ENCODE results near the gene GALNT2.

GALNT2 gene

DNA sequence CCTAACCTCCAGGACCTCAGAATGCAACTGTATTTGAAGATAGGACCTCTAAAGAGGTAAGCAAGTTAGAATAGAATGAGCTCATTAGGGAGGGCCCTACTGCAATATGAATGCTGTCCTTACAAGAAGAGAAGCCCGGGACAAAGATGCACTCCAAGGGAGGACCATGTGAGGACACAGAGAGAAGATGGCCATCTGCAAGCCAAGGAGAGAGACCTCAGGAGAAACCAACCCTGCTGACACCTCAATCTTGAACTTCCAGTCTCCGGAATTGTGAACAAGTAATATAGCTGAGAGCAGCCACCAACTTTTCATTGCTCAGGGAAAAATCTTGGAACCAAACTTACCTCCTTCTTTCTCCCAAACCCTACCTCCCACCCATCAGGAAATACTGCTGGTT, 15.0 kb upstream of the GALNT2 start:
- DNase-seq, result no peak

DNA sequence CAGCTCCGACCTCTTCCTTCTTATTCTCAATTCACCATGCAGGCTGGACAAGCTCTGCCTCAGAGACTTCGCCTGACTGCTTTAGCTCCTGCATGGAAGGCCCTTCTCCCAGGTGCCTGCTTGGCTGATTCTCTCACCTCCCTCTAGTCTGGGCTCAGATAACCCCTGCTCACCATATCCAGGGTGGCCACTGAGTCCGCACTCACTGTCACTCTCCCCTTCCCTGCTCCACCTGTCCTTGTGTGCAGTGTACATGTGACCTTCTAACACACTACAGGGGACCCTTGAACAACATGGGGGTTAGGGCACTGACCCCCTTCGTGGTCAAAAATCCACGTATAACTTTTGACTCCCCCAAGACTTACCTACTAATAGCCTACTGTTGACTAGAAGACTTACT, 14.4 kb upstream of the GALNT2 start:
- no peak for DNase-seq

DNA sequence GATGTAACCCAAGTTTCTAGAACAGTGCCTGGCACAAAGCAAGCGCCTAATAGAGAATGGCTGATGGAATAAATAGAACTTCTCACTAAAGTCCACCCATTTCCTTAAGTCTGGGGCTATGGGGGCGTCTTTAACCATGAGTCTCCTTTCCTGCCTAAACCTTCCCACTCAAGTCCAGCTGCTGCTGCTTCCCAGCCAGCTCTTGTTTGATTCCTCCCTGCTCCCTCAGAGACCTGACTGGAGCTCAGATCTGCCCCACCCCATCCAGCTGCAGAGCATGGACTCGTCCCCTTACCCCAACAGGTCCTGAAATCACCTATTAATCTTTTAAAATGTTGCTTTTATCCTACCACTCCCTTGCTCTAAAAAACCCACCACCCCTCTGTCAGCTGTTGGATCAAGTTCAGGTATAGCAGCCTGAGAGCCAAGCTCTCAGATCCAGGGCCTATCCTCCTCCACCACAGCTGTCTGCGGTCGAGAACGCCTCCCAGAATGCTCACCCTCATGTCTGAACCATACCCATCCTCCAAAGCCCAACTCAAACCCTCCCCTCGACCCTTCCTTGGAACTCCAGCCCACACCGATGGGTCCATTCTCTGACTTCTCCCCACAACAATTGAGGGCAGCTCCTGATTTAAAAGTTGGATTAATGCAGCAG, 12.8 kb upstream of the GALNT2 start:
- DNase-seq, result no peak

GRCh38 chr1:230056098-230056497, 10.9 kb upstream of the GALNT2 start:
- DNase-seq, result no peak

GRCh38 chr1:230057100-230057499, 9.9 kb upstream of the GALNT2 start:
- DNase-seq, result no peak

DNA sequence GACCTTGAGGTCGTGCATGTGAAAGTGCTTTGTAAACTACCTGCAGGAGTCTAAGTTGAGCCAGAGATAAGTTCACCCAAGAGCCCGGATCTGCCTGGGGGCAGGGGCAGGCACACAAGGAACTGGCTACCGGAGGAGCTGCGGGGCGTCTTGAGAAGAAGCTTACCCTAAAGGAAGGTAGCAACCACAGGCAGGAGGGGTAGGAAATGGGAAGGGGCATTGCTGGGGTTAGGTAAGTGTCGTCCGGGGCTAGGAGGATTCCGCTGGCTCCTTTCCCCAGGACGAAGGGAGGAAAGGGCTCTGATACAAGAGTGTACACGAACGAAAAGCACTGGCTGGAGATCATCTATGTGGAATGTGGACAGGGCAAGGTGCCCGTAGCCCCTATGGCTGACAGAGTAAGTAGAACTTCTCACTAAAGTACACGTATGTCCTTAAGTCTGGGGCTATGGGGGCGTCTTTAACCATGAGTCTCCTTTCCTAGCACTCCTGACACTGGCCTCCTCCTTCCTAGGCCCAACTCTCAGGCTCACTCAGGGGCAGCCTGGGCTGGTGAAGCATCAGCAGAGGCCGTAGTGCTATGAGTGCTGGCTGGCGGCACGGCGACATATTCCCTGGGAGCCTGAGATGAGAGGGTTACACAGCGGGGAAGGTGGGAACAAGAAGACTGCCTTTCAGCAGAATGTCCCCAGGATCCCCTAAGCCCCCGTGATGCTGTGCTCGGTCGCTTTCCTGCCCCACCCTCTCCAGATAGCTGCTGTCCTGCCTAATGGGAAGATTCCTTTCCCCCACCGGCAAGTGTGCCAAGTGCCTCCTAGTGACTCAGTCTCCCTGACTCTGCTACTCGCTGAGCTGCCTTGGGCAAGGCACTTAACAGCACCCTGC, 9.1 kb upstream of the GALNT2 start:
- no peak for DNase-seq

DNA sequence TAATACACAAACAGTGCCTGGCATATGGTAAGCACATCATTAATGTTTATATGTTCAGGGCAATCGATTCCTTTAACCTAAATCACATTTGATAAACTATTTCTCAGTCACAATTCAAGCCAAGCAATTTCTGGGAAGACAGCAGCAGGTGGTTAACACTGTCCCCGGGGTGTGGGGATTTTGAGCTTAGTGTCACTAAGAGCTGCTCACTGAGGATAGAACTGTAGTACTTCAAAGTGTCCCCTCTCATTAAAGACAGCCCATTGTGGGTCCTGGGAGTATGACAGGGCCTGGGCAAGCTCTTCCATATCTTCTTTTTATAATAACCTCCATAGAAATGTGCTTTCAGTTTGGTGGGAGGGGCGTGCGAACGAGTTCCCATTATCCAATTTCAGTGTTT, 8.4 kb upstream of the GALNT2 start:
- DNase-seq, result no peak

- DNase-seq, result no peak
Measured at GRCh38 chr1:230061801-230062200, 5.2 kb upstream of the GALNT2 start.

DNA sequence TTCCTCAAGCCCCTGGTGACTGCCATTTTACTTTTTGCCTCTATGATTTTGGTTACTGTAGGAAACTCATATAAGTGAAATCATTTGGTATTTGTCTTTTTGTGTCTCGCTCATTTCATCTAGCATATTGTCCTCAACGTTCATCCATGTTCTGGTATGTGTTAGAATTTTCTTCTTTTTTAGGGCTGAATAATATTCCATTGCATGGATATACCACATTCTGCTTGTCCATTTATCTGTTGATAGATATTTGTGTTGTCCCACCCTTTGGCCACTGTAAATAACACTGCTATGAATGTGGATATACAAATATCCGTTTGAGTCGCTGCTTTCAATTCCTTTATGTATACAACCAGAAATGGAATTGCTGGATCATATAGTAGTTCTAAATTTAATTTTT, 4.5 kb upstream of the GALNT2 start:
- no peak for DNase-seq

GRCh38 chr1:230064283-230064682, 2.8 kb upstream of the GALNT2 start:
- no peak for DNase-seq

DNA sequence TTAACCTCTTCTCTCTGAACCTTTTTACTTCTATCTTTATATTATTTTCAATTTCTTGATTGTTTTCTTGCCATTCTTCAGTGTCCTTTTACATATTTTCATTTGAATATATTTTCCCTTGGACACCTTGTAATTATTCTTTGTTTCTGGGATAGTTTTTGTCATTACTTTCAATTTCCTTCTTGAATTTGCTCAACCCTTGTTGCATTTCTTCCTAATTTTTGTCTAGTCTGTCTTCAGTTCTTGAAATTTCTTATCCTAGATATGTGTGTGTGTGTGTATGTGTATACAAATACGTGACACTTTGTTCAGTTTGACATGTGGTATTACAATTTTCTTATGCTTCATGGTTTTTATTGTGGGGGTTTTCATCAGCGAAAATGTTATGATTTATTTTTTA, 1.9 kb upstream of the GALNT2 start:
- no peak for DNase-seq

DNA sequence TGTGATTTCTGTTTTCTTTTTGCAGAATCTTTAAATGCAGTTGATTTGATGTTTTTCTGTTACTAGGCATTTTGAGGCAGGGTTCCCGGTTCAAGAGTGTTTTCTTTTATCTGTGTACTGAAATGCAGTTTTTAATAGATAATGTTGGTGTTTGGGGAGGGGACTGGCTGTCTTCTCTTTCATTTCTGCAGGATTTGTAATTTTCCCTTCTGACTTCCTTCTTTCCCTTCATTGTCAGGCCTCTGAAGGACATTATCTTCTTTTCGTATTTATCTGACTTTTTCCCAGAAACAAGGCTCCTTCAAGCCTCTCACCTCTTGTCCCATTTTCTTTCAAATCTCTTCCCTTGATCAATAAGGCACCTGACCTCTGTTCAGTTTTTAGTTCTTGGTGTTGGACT, 1.5 kb upstream of the GALNT2 start:
- no peak for DNase-seq

GRCh38 chr1:230066031-230066430, 1.0 kb upstream of the GALNT2 start:
- no peak for DNase-seq

- no peak for DNase-seq
Measured at GRCh38 chr1:230067419-230067870, 407 bp downstream of the GALNT2 start.

- peak; percentile 32 for DNase-seq
Measured at GRCh38 chr1:230067871-230068620, 1.0 kb downstream of the GALNT2 start.

DNA sequence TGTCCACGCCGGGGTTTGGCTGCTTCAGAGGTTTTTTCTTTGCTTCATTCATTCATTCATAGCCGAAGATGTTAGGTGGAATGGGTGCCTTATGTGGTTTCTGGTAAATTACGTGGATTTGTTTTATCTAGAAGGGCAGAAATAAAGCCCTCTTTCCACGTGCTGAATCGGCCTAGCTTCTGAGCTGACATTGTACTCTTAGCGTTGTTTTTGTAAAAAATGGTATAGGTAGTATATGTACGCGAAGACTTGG, 1.5 kb downstream of the GALNT2 start:
- DNase-seq, result no peak

DNA sequence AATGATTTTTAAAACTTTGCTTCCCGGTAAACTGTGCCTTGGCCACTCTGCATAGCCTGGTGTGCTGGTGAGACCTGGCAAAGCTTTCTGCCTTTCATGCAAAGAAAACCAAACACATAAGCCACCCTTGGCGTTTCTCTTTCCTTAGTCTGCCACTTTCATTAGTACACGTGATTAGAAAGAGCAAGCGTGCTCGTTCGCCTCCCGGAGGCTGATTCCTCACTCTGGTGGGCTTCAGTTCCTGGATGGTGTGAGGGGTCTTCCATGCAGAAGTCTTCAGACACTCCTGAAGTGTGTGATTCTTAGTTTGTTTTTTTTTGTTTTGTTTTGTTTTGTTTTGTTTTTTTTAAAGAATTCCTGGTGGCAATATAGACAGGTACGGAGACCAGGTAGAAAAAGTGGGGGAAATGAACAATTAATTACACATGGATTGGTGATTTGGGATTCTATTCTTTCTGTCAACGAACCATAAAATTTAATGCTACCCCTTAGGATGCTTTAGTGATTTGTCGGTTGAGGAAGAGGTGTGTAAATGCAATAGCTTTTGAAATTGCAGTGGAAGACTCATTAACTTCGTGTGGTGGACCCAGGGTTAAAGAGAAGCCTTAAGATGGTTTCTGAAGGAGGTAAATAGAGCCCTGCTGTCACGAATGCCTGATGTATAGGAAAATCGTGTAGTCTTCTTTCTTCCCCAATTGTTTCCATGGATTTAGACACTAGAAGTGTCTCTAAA, 2.1 kb downstream of the GALNT2 start:
- DNase-seq, result no peak

DNA sequence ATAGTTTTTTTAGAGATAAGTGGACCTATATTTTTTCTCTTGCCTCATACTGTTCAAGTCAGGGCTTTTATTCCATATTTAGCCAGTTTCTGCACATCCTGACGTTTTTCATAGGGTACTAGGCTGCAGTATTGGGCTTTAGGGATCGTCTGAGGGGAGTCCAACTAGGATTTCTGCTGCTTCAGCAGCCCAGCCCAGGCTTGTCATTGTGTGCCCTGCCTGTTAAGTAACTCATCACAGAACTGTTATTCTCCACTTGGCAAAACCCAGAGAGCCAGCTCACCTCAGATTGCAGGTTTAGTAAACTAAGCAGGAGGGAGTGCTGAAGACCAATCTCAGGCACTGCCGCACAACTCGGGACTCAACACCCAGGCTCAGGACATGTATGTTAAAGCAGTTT, 2.8 kb downstream of the GALNT2 start:
- DNase-seq, result no peak

GRCh38 chr1:230070321-230071208, 3.5 kb downstream of the GALNT2 start:
- no peak for DNase-seq

GRCh38 chr1:230071316-230071715, 4.3 kb downstream of the GALNT2 start:
- DNase-seq, result no peak

DNA sequence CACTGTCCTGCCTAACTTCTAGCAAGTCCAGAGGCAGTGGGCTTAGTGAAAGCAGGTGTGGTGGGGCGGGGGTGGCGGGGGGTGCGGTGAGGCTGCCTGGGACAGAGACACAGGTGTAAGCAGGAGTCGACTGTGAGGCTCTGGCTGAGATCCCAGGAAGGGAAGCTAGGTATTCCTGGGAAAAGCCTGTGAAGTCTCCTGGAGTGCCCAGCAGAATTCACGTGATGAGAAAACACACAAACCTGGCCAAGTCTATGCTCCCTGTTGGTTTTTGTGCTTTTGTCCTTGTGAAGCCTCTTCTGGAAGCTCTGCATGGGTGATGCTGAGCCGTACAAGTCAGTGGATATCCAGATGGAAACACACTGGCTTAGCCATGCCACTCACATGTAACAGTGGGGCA, 5.3 kb downstream of the GALNT2 start:
- DNase-seq, result no peak

GRCh38 chr1:230072866-230073265, 5.8 kb downstream of the GALNT2 start:
- no peak for DNase-seq
